CD4-positive, CD25-positive, alpha-beta regulatory T cell (primary cell): ENCODE data around the gene RNU7-1. TPM values are rescaled to one million over a fixed set of nuclear protein-coding genes. Genes with fewer than 3 reads are reported as not detected.

Experiments
- ATAC-seq, 2 donors: fragments of 150-1000 bp; cut with Tn5 transposase; one replicate each; pipeline ENCODE4 v1.10.0; 2021; ENCODE audit warnings: low read depth in 2 of 2, moderate number of reproducible peaks in 2 of 2, moderate library complexity in 1 of 2
- DNase-seq, 3 donors: peaks; one replicate each; pipeline versions ENCODE4 v3.0.0 to v3.0.0-alpha.2; 2012 to 2022; ENCODE audit warnings: mixed read lengths in 1 of 3
- H3K27ac ChIP-seq: one replicate; pipeline ENCODE4 v1.7.0; 2013; ENCODE audit warnings: mild to moderate bottlenecking, low read length; ENCODE audit not compliant: insufficient read depth, poor library complexity, severe bottlenecking
- H3K27me3 ChIP-seq: one replicate; pipeline ENCODE4 v1.7.0; 2013; ENCODE audit warnings: low read length; ENCODE audit not compliant: control insufficient read depth, insufficient read depth
- H3K36me3 ChIP-seq: one replicate; pipeline ENCODE4 v1.7.0; 2013; ENCODE audit warnings: mild to moderate bottlenecking, low read length, moderate library complexity; ENCODE audit not compliant: control insufficient read depth, insufficient read depth
- H3K4me1 ChIP-seq: 2 replicates; pipeline ENCODE4 v1.7.0; 2013; ENCODE audit warnings: mild to moderate bottlenecking, low read length; ENCODE audit not compliant: insufficient read depth, control insufficient read depth, poor library complexity, severe bottlenecking
- H3K4me3 ChIP-seq: one replicate; pipeline ENCODE4 v1.7.0; 2013; ENCODE audit warnings: low read depth, mild to moderate bottlenecking, low read length, moderate library complexity
- H3K9me3 ChIP-seq, 2 experiments: 1 replicate in 1 of 2; 2 replicates in 1 of 2; pipeline ENCODE4 v1.7.0; 2013; ENCODE audit warnings: low read length in 2 of 2, mild to moderate bottlenecking in 1 of 2, moderate library complexity in 1 of 2; ENCODE audit not compliant: control insufficient read depth in 2 of 2
- H3K27ac Mint-ChIP-seq, 3 donors: one replicate each; pipeline ENCODE4 v1.8.0; 2020 to 2022; ENCODE audit warnings: mild to moderate bottlenecking in 3 of 3, mixed read lengths in 3 of 3, moderate library complexity in 2 of 3
- H3K27me3 Mint-ChIP-seq: one replicate; pipeline ENCODE4 v1.8.0; 2022; ENCODE audit warnings: mild to moderate bottlenecking, mixed read lengths
- H3K36me3 Mint-ChIP-seq: one replicate; pipeline ENCODE4 v1.8.0; 2020; ENCODE audit warnings: mixed read lengths
- H3K4me1 Mint-ChIP-seq, 4 donors: one replicate each; pipeline ENCODE4 v1.8.0; 2020 to 2022; ENCODE audit warnings: mixed read lengths in 4 of 4, mild to moderate bottlenecking in 1 of 4
- H3K4me3 Mint-ChIP-seq, 4 donors: one replicate each; pipeline ENCODE4 v1.8.0; 2020 to 2022; ENCODE audit warnings: mild to moderate bottlenecking in 4 of 4, mixed read lengths in 4 of 4, moderate library complexity in 3 of 4
- H3K9me3 Mint-ChIP-seq, 7 donors: one replicate each; pipeline ENCODE4 v1.8.0; 2020 to 2022; ENCODE audit warnings: mixed read lengths in 7 of 7, mild to moderate bottlenecking in 3 of 7, moderate library complexity in 2 of 7
- polyA plus RNA-seq, 4 donors: library from polyadenylated mRNA; unstranded; fragments of 300-500 nt; fragmentation: Illumina TruSeq; gene quantifications; one replicate each; pipeline ENCODE4 v1.2.3, GENCODE V29; 2021
- total RNA-seq: library from RNA; stranded (reverse); gene quantifications from one replicate; pipeline ENCODE4 v1.2.3, GENCODE V29; 2022

Gene RNU7-1
- total and polyA plus RNA-seq, 5 donors from 2014 or later: not detected

GRCh38 chr12:6958609-6959057 is 15.0 kb downstream of the RNU7-1 start:
- H3K4me3 Mint-ChIP-seq: peak overlapping the region; percentile 87 to 96 (median 92)
- H3K27me3 Mint-ChIP-seq: no peaks in the 10 kb centered on the region
- no peak for ATAC-seq
- Histone ChIP-seq H3K4me3 (peak overlapping the region; percentile 64), H3K27ac (peak overlapping the region; percentile 98), H3K4me1 (peaks cover 94% of the 10 kb centered on the region), H3K36me3 (peaks cover 32% of the 10 kb centered on the region), H3K9me3 (no peaks in the 10 kb centered on the region), H3K27me3 (no peaks in the 10 kb centered on the region)
- peak overlapping the region; percentile 97 to 100 (median 99) for H3K27ac Mint-ChIP-seq
- H3K9me3 Mint-ChIP-seq: no peaks in the 10 kb centered on the region
- H3K4me1 Mint-ChIP-seq: peaks cover 11 to 86% (median 56%) of the 10 kb centered on the region in 4 donors
- H3K36me3 Mint-ChIP-seq: peaks cover 41% of the 10 kb centered on the region
- no peak for DNase-seq

GRCh38 chr12:6959058-6959804 is 15.6 kb downstream of the RNU7-1 start:
- peaks cover 32% of the 10 kb centered on the region for H3K36me3 ChIP-seq
- Mint-ChIP-seq H3K4me1 (peaks cover 11 to 86% (median 52%) of the 10 kb centered on the region in 4 donors), H3K27ac (peak overlapping the region; percentile 97 to 100 (median 99)), H3K27me3 (no peaks in the 10 kb centered on the region), H3K36me3 (peaks cover 35% of the 10 kb centered on the region), H3K4me3 (peak overlapping the region; percentile 87 to 96 (median 92)), H3K9me3 (no peaks in the 10 kb centered on the region)
- peak overlapping the region; percentile 64 for H3K4me3 ChIP-seq
- H3K4me1 ChIP-seq: peaks cover 88% of the 10 kb centered on the region
- ATAC-seq (peak; percentile 56), DNase-seq (peak; percentile 69 to 90 (median 87))
- peak overlapping the region; percentile 98 for H3K27ac ChIP-seq
- H3K9me3 ChIP-seq: no peaks in the 10 kb centered on the region
- no peaks in the 10 kb centered on the region for H3K27me3 ChIP-seq

DNA sequence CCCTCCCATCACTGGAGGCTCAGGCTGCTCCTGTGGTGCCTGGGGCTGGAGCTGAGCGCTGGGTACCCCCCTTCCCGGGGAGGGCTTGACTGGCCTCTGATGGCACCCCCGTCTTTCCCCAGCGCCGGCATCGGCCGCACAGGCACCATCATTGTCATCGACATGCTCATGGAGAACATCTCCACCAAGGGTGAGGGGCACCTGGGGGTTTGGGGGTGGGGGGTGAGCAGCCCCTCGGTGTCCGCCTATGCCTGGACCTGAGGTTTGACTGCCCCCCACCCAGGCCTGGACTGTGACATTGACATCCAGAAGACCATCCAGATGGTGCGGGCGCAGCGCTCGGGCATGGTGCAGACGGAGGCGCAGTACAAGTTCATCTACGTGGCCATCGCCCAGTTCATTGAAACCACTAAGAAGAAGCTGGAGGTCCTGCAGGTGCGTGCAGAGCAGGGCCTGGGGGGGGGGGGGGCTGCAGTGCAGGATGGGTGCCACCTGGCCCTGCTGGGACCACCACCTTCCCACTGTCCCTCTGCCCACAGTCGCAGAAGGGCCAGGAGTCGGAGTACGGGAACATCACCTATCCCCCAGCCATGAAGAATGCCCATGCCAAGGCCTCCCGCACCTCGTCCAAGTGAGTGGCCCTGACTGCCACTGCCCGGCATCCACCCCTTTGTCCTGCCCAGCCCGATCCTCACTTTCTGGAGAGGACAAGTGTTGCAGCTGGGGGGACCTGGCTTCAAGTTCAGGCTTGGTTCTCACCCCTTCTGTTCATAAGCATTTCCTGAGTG is 16.4 kb downstream of the RNU7-1 start:
- ATAC-seq: no peak
- H3K36me3 ChIP-seq: peaks cover 28% of the 10 kb centered on the region

DNA sequence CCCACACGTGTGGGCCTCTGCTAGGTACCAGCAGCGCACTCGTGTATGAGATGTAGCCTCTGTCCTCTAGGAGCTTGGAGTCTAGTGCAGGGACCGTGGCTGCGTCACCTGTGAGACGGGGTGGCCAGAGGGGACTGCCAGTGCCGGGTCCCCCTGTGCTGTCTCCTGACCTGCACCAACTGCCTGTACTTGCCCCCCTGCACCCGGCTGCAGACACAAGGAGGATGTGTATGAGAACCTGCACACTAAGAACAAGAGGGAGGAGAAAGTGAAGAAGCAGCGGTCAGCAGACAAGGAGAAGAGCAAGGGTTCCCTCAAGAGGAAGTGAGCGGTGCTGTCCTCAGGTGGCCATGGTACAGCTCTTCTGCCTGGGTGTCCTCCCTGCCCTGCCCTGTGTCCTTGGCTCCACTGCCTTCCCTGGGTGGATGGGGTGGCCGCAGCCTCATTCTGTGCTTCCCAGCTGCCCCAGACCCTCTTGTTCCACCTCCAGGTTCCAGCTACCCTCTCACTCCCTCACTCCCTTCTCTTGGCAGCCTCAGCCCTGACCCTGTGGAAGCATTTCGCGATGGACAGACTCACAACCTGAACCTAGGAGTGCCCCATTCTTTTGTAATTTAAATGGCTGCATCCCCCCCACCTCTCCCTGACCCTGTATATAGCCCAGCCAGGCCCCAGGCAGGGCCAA is 17.1 kb downstream of the RNU7-1 start:
- Histone ChIP-seq H3K9me3 (no peaks in the 10 kb centered on the region), H3K36me3 (peaks cover 30% of the 10 kb centered on the region), H3K4me1 (peaks cover 80% of the 10 kb centered on the region), H3K27ac (peak overlapping the region; percentile 98), H3K27me3 (no peaks in the 10 kb centered on the region), H3K4me3 (no peak overlapping the region)
- DNase-seq (peak in 2 of 3 donors; percentile 47 to 72), ATAC-seq (no peak)
- Mint-ChIP-seq H3K27me3 (no peaks in the 10 kb centered on the region), H3K36me3 (peaks cover 36% of the 10 kb centered on the region), H3K4me1 (peaks cover 11 to 84% (median 53%) of the 10 kb centered on the region in 4 donors), H3K9me3 (no peaks in the 10 kb centered on the region), H3K27ac (peak overlapping the region; percentile 98 to 99 (median 99)), H3K4me3 (peak overlapping the region; percentile 73 to 93 (median 86))

More for the DNA sequence above, 16.4 kb downstream of the RNU7-1 start:
- H3K27me3 ChIP-seq: no peaks in the 10 kb centered on the region
- peak overlapping the region in 3 of 4 donors; percentile 89 to 94 (median 93) for H3K4me3 Mint-ChIP-seq
- no peak for DNase-seq
- H3K27ac ChIP-seq: peak overlapping the region; percentile 98
- peaks cover 34% of the 10 kb centered on the region for H3K36me3 Mint-ChIP-seq
- H3K9me3 Mint-ChIP-seq: no peaks in the 10 kb centered on the region
- peaks cover 11 to 86% (median 49%) of the 10 kb centered on the region in 4 donors for H3K4me1 Mint-ChIP-seq
- H3K9me3 ChIP-seq: no peaks in the 10 kb centered on the region
- peak overlapping the region; percentile 64 for H3K4me3 ChIP-seq
- no peaks in the 10 kb centered on the region for H3K27me3 Mint-ChIP-seq
- peak overlapping the region; percentile 99 to 100 (median 99) for H3K27ac Mint-ChIP-seq
- H3K4me1 ChIP-seq: peaks cover 87% of the 10 kb centered on the region

DNA sequence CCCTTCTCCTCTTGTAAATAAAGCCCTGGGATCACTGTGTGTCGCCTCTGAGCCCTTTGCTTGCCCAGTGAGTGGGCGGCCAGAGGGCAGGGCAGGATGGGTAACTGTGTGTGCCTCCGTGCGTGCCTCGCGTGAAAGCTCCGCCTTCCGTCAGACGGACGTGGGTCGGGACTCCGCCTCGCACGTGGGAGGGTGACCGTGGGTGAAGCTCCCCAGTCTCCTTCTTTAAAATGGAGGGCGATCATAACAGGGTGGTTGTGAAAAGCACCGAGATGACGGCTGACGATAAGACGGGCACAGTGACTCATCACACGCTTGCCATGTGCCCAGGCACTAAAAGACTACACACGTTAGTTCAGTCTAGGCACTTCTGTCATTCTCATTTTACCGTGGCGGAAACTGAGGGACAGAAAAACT is 17.7 kb downstream of the RNU7-1 start:
- peak overlapping the region; percentile 98 for H3K27ac ChIP-seq
- Mint-ChIP-seq H3K36me3 (peaks cover 36% of the 10 kb centered on the region), H3K27ac (peak overlapping the region; percentile 98 to 99 (median 99)), H3K27me3 (no peaks in the 10 kb centered on the region), H3K4me1 (peaks cover 11 to 78% (median 52%) of the 10 kb centered on the region in 4 donors), H3K9me3 (no peaks in the 10 kb centered on the region), H3K4me3 (peak overlapping the region; percentile 73 to 93 (median 86))
- H3K9me3 ChIP-seq: no peaks in the 10 kb centered on the region
- peaks cover 33% of the 10 kb centered on the region for H3K36me3 ChIP-seq
- ATAC-seq: peak; percentile 84 to 85
- H3K4me1 ChIP-seq: peaks cover 75% of the 10 kb centered on the region
- no peaks in the 10 kb centered on the region for H3K27me3 ChIP-seq
- DNase-seq: peak; percentile 88 to 94 (median 90)
- H3K4me3 ChIP-seq: peak overlapping the region; percentile 65

- H3K36me3 ChIP-seq: peaks cover 33% of the 10 kb centered on the region
- peaks cover 35% of the 10 kb centered on the region for H3K36me3 Mint-ChIP-seq
These were observed 18.2 kb downstream of the RNU7-1 start for GRCh38 chr12:6961695-6962284.

More at GRCh38 chr12:6961695-6962284, 18.2 kb downstream of the RNU7-1 start:
- H3K9me3 Mint-ChIP-seq: no peaks in the 10 kb centered on the region
- ATAC-seq (peak; percentile 21 to 22), DNase-seq (peak in 2 of 3 donors; percentile 48 to 79)
- H3K4me3 Mint-ChIP-seq: peak overlapping the region; percentile 73 to 93 (median 86)
- Histone ChIP-seq H3K4me1 (peaks cover 70% of the 10 kb centered on the region), H3K4me3 (peak overlapping the region; percentile 65), H3K27me3 (no peaks in the 10 kb centered on the region), H3K27ac (peak overlapping the region; percentile 98), H3K9me3 (no peaks in the 10 kb centered on the region)
- H3K27me3 Mint-ChIP-seq: no peaks in the 10 kb centered on the region
- peaks cover 11 to 73% (median 48%) of the 10 kb centered on the region in 4 donors for H3K4me1 Mint-ChIP-seq
- H3K27ac Mint-ChIP-seq: peak overlapping the region; percentile 98 to 99 (median 99)
